CD4-positive, alpha-beta T cell treated with Interleukin-2 at 100 ng/mL for 4 hours (primary cell): ENCODE data around the gene RER1.
A peak's percentile ranks its signal among the peaks of the same experiment; 100 is the strongest.

Experiments
- DNase-seq: peaks from one replicate; pipeline ENCODE4 v3.0.0-alpha.2; 2020; ENCODE audit warnings: low spot score

Gene RER1

GRCh38 chr1:2376261-2376741, 15.3 kb upstream of the RER1 start:
- DNase-seq: no peak

GRCh38 chr1:2376931-2377672, 14.5 kb upstream of the RER1 start:
- DNase-seq: no peak

- DNase-seq: no peak
Observed at GRCh38 chr1:2377751-2378440, 13.7 kb upstream of the RER1 start.

GRCh38 chr1:2378441-2378851, 13.2 kb upstream of the RER1 start:
- DNase-seq: no peak

GRCh38 chr1:2378956-2379732, 12.5 kb upstream of the RER1 start:
- DNase-seq: no peak

GRCh38 chr1:2379733-2380404, 11.8 kb upstream of the RER1 start:
- DNase-seq: no peak

- no peak for DNase-seq
Observed at GRCh38 chr1:2380816-2381591, 10.6 kb upstream of the RER1 start.

GRCh38 chr1:2381741-2382620, 9.7 kb upstream of the RER1 start:
- DNase-seq: peak; percentile 76

- peak; percentile 12 for DNase-seq
Observed at GRCh38 chr1:2382621-2383361, 8.8 kb upstream of the RER1 start.

GRCh38 chr1:2383576-2383975, 8.1 kb upstream of the RER1 start:
- no peak for DNase-seq

GRCh38 chr1:2384130-2384860, 7.3 kb upstream of the RER1 start:
- no peak for DNase-seq

GRCh38 chr1:2384941-2385481, 6.6 kb upstream of the RER1 start:
- no peak for DNase-seq

- no peak for DNase-seq
Observed at GRCh38 chr1:2385606-2386280, 5.9 kb upstream of the RER1 start.

GRCh38 chr1:2386636-2387611, 4.7 kb upstream of the RER1 start:
- no peak for DNase-seq

- no peak for DNase-seq
Observed at GRCh38 chr1:2388004-2388913, 3.4 kb upstream of the RER1 start.

GRCh38 chr1:2389644-2390043, 2.0 kb upstream of the RER1 start:
- DNase-seq: no peak
